GF-D8 (cell line): Measurements from ENCODE around the gene PSMA1.
"Not testable (repeated sequence)": the region's sequence is repeated elsewhere in the genome, so short reads cannot be mapped to it uniquely, and the experiment has no call there.

Experiments used
- DNase-seq: peaks from one replicate; lab custom pipeline; 2025; lab: John Stamatoyannopoulos, UW

Gene PSMA1

DNA sequence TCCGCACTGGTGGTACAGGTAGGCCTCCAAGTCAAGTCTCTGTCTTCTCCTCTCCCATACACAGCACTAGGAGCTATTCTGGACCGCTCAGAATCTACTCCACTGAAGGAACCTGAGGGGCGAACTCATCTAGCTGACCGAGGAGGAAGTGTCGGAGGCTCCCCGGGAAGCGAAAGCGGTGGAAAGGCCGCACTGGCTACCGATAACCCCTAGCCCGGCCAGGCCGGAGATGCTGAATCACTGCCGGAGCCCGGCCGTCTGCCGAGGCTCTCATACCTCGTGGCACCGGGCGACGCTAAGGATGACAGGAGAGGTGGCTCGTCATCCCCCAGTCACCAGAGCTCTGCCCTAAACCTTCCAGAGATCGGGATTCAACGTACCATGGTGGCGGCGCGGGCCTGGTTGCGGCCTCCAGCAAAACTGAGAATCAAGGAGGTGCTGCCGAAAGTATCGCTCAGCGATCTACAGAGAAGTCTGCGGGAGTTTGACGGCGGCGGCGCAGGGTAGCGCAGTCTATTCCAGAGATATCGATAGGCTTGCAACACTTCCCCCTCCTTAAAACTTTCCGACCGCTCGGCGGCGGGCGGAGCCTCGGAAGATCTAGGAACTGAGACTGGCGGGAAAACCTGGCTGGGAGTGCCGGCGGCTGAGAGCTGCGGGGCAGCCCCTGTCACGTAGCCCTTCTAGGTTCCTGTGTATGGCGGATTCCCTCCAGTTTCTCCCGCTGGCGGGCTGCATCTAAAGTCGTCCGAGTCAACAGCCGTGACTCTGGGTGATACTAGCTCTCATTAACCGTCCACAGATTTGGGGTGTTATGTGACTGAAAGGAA, at the start of gene PSMA1:
PSMA1 (minus strand) TSS at position 470 of the 830 bp plus-strand sequence; CDS start at position 383, 87 bp downstream.
- peak; percentile 84 for DNase-seq

DNA sequence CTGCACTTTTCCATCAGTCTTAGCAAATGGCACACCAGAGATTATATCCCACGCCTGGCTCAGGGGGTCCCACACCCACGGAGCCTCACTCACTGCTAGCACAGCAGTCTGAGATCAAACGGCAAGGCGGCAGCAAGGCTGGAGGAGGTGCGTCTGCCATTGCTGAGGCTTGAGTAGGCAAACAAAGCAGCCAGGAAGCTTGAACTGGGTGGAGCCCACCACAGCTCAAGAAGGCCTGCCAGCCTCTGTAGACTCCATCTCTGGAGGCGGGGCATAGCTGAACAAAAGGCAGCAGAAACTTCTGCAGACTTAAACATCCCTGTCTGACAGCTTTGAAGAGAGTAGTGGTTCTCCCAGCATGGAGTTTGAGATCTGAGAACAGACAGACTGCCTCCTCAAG, 49.3 kb upstream of the PSMA1 start:
- DNase-seq: not testable (repeated sequence)

DNA sequence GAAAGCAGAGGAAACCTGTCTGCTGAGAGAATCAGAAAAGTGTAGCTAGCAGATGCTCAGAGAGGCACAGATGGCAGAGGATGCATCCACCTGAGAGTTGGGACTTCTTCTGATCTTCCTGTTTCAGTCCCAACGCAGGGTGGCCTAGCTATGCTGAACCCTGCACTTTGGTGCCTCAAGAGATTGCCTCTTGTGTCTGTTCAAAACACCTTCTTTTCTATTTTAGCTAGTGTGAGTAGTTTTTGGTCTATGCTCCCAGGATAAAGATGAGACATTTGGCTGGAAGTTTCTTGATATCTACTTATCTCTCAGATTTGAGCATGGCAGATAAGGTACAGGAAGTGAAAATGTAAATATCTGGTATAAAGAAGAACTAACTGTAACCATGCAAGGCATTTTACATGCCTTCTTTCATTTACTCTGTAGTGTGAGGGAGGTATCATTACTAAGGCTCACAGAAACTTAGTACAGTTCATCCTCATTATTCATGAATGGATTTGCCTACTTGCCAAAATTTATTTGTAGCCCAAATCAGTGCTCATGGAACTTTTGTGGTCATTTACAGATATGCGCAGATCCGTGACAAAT, 47.0 kb upstream of the PSMA1 start:
- no peak for DNase-seq

DNA sequence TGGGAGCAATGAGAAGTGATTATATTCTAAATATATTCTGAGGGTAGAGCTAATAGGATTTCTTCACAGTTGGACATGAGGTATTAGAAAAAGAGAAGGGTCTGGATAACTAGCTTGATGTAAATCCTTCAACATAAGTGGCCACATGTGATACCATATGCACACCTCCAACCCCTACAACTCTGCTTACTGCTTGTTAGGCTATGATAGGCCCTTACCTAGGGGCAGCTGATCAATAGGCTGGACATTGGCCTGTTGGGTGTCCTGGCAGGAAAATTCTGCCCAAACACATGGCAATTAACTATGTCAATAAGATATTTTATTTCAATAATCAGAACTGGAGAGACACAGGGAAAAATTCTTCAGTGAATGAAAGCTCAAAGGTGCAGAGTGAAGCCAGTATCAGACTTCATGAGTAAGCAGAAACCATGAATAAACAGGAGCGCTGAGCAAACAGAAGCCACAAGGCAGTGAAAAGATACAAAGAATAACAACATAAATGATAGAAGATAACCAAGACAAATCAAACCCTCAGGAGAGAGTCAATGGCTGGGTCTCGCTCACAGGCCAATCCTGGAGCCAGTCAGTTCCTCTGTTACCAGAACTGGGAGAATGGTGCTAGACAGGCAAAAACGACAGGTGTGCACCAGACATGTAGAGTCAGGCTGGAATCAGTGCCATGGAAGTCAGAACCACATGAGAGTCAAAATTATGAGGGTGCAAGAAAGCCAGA, 46.3 kb upstream of the PSMA1 start:
- DNase-seq: no peak

DNA sequence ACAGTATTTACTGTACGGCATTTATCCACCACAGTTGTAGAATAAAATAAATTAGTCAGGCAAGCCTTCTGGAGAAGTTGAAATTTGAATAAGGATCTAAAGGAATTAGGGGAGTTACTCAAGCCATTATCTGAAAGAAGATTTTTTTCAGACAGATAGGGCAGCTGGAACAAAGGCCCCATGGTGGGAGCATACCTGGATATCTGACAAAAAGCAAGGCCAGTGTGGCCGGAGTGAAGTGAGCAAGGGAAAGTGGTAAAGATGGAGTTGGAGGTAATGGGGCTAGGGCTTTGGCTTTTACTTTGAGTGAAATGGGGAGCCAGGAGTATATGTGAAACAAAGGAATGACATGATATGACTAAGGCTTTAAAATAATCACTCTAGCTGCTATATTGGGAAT, 45.7 kb upstream of the PSMA1 start:
- no peak for DNase-seq

DNA sequence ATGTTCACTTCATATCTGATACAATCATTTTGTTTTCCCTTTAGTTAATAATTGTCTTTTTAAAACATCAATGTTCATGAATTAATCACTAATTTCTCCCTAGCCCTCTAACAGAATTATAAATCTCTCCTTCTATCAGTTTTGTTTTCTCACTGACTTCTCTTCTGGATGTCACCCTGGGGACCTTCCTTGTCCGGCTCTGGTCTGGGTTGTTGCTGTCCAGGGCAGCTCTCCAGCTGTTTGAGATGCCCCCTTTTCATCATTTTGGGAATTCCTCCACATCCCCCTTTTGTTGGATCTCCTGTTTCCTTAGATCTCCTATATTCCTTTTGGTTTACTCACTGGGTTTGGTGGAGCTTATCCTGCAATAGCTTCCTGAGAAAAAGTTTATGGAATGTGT, 35.6 kb upstream of the PSMA1 start:
- DNase-seq: no peak

DNA sequence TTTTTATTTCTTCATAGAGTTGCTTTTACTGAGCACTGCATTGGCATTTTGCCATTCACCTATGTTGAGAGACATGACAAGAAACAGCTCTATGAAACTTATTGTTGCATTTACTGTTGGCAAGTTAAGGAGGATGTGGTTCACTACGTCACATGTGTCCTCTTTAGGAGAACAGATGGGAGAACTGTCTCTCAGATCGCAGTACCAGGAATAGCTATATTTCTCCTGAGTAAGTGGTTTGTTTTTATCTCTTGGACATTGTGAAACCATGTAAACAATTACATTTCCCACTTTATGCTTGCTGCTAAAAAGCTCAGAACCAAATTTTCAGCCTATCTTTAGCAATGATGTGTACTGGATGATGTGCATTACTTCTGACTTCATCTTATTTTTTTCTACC, 34.8 kb upstream of the PSMA1 start:
- peak; percentile 4 for DNase-seq

DNA sequence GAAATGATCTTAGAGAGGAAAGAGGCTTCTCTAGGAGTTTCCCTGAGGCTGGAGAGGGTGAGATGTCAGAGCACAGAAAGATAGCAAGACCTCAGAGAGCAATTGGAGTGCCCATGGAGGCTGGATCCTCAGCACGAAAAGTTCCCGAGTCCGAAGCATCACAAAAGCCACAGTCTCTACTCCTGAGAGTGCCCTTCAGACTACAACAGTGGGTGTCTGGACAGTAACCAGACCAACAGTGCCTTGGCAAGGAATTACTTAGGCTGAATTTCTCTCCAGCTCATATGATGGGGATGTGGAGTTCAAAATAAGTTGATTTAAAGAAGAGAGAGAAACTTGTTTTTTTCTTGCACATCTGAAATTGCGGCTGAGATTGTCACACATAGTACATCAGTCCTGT, 31.9 kb upstream of the PSMA1 start:
- DNase-seq: no peak

DNA sequence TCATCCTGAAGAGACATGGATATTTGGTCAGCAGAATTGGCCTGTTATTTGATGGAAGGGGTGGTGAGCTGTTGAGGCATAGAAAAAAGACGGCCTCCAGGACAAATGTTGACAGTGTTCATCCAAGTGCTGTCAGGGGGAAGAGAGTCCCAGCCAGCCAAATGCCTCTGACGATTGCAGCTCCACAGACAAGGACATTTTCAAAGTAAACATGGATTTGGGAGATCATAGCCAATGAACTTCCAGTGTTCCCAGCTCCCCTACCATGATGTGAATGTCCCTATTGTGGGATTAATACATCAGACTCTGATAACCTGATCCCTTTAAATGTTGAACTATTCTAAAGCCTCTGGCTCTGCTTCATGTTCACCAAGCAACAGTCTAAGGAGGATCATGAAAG, 31.2 kb upstream of the PSMA1 start:
- no peak for DNase-seq

DNA sequence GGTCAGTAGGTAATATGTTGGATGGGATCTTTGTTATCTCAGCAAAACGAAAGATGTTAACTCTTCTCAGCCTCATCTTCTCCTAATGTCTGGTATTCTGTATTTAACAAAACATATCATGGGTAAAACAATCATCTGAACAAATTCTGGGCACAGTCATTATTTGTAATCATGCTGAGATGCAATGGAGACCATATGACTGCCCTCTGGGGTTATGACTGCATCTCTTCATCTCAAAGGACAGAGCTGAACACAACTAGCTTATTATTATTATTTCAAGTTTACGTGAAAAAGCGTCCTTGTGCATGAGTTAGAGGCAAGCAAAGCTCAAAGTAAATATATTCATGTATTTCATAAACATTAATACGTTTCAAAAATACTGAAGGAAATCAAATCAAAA, 29.7 kb upstream of the PSMA1 start:
- DNase-seq: no peak

DNA sequence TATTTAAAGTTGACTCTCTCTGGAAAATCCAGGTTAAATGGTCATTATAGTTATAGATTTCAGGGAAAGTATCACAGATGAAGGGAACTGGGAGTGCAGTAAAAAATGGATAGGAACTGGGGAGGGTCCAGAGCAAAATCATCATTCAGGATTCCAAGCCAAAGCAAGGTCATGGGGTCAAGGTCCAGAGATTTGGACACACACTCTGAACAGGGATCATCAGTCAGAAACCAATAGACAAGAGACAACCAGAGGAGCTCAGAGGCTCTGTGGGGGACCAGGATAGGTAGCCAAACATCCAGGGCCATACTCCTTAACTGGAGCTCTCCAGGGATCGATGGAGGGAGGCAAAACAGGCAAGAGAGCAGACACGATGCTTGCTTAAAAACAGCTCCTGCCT, 27.3 kb upstream of the PSMA1 start:
- no peak for DNase-seq

DNA sequence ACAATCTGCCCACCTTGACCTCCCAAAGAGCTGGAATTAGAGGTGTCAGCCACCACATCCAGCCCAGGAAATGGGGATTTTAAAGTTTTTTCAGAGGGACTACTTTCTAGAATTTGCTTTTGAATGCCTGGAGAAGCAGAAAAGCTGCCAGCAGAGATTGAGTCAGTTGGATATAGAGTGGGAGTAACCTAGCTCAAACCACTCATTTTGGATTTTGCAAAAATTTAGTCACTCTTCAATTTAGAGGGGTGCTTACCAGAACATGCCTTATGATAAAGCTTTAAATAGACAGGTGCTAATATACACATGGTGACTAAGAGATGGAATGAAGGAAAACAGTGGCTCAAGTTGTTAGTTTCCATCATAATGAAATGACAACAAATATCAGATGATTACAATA, 26.5 kb upstream of the PSMA1 start:
- DNase-seq: no peak

DNA sequence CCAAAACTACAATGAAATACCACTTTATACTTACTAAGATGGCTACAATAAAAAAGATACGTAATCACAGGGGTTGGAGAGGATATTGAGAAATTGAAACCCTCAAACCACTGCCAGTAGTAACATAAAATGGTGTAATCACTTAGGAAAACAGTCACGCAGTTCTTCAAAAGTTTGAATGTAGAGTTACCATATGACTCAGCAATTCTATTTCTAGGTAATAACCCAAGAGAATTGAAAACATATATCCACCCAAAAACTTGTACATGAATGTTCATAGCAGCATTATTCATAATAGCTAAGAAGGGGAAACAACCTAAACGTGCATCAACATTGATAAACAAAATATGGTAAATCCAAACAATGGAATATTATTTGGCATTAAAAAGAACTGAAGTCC, 24.4 kb upstream of the PSMA1 start:
- peak; percentile 85 for DNase-seq

DNA sequence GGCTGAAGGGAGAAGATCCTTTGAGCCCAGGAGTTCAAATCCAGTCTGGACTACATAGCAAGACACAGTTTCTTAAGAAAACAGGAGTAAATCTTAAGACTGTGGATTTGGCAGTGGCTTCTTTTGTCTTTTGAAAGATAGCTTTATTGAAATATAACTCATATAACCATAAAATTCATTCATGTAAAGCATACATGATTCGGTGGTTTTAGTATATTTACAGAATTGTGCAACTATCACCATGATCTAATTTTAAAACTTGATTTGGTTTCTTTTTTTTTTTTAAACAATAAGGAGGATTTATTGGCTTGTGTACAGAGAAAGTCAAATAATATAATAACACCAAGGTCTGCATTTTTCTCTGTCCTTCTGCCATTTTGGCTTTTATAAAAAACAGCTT, 23.1 kb upstream of the PSMA1 start:
- DNase-seq: no peak

DNA sequence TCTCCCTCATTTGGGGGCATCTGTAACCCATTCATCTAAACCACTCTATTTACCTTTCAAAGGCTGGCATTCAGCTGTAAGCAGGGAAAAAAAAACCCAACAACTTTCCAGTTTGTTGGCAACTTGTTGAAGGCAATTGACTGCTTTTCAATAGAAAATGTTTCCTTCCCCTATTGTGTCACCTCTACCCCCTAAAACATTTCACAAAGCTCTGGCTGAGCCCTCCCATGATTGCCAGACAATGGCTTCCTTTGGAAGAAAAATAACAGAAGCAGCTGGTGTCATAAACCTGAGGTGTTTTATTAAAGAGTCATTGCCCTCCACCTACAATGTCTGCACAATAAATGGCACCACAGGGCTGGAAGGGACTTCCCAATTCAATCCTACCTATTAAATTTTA, 22.1 kb upstream of the PSMA1 start:
- peak; percentile 47 for DNase-seq

DNA sequence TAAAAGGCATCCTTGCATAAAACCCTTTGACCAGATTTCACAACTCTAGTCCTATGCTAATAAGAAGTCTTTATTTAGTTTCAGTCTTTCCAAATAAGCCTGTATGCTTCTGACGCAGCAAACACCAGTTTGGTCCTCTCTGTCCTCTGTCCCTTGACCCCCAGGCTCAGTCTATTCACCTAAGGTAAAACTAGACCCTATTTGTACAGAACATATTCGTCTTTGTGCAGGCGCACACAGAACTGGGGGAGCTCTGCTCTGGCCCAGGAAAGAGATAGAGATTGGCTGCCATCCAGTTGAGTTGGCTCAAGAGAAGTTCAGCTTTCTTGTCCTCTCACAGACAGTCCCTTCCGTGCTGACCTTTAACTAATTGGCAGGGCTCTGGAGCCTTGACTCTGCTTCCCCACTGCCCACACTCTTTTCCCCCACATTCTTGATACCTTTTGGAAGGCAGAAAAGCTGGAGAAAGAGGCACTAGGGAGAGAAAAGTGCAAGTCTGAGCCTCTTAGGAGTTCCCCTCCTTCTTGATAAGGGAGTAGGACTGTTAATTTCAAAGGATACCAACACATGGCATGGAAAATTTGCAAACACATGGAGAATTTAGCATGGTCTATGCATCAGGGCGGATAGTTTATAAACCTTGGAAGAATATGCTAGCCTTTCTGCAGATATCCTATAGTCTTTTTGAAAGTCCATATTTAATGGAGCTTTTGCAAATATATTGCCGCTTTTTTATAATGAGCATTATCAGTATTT, 21.2 kb upstream of the PSMA1 start:
- DNase-seq: no peak

DNA sequence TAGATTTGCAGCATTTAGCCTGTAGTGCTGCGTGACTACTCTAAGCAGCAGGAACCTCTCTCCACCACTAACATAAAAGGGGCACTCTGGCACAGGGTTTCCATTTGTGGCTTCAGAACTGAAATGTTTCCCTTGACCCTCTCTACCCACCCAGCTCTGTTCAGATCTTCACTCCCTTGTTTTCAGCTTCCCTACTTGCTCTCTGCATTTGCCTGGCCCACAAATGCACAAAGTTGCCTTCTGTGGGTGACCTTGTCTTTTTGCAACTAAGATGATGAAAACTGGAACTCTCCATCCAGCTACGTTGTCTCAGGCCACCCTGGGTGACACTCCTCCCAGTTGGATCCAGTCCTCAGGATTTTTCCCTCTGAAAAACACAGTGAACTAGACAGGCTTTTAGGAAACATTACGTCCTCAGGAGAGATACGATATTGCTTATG, 19.8 kb upstream of the PSMA1 start:
- DNase-seq: no peak

DNA sequence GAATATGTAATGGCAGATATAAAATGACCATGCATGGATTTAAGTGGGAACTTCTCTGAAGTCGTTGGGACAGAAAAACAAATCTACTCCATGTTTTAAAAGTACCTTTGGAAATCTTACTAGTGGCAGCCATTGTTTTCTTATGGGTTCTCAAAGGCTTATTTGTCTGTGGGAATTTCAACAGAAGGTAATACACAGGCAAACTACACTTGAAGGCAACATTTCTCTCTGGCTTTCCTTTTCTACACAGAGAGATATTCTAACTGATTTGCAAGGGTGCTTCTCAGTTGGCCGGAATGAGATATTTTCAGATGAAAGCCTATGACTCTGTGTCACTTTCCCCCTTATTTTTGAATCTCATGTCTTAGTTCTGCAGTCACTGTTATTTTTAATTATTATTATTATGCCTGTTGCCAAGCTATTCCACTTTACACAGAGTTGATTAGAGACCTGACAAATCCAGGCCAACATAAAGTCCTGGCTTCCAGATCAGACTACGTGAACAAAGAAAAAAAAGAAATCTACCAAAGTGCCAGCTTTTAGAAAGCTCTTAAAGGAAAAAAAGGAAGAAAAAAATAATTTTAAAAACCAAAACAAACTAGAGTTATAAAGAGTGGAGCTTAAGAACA, 18.9 kb upstream of the PSMA1 start:
- no peak for DNase-seq

DNA sequence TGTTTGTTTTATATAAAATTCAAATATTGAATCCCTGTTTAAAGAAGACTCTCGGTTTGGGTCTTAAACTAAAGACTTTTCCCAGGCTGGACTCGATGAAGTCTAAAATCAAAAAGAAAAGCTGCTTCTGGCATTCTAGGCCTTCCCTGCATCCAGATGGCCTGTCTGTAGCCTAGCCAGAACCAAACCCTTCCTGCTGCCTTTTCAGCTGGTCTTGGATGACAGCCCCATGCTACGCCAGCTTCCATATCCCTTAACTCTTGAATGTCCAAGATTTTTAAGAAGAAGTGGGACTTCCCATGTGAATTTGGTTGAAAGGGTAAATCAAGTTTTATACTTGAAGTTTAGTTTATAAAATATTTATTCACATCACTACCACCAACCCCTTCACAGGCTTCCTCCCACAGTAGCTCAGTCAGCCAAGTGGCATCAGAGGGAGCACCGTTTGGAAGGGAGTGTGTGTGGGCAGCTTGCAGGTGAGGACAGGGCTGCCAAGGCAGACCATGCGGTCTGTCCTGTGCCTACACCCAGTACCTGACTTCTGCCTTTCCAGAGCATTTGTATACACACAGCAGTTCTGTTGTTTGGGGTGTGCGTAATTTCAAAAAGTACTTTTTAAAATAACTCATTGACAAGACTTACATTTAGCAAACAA, 18.2 kb upstream of the PSMA1 start:
- no peak for DNase-seq

DNA sequence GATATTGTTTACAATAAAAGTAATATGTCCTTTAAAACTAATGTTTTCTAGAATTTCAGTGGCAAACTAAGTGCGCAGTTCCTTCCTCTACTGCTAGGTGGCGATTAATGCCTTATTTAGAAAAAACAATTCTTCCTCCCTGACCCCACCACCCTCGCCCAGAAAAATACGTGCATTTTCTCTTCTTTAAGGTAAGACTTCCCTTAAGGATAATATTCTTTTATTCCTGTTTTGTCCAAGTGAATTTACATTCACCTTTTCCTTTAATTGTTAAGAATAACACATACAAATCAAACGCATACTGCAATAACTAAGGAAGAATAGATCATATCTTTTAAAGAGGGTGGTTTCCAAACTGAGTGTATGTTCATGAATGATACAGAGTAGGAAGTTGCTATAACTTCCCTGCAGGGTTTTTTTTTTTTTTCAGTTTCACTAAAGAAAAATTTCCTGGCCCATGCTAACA, 17.0 kb upstream of the PSMA1 start:
- peak; percentile 21 for DNase-seq

DNA sequence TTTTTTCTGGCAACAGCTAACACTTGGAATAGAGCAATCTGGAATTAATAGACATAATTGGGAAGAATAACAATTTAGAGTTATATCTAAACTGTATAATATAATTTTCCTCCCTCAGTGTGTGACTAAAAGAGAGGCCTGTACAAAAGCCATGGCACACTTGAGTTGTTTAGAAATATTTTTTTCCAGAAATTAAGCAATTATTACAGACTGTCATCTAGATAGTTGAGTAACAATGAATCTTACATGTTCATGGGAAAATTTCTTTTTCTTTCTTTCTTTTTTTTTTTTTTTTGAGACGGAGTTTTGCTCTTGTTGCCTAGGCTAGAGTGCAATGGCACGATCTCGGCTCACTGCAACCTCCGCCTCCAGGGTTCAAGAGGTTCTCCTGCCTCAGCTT, 15.0 kb upstream of the PSMA1 start:
- DNase-seq: not testable (repeated sequence)
